Neural crest cell (in vitro differentiated cells): ENCODE measurements around the gene ITGAE. TPM values are rescaled to one million over a fixed set of nuclear protein-coding genes. Genes with fewer than 3 reads are reported as not detected.

Source experiments
- DNase-seq: peaks from one replicate; pipeline ENCODE4 v3.0.0; 2021; ENCODE audit warnings: low read depth, mixed read lengths, low spot score
- H3K27ac Mint-ChIP-seq: one replicate; pipeline ENCODE4 v1.8.0; 2021; ENCODE audit warnings: mild to moderate bottlenecking, mixed read lengths; ENCODE audit not compliant: unreplicated experiment
- H3K27me3 Mint-ChIP-seq: 2 replicates; pipeline ENCODE4 v1.8.0; 2021; ENCODE audit warnings: low read depth, mild to moderate bottlenecking, mixed read lengths
- H3K36me3 Mint-ChIP-seq: 2 replicates; pipeline ENCODE4 v1.8.0; 2021; ENCODE audit warnings: low read depth, mild to moderate bottlenecking, mixed read lengths
- H3K4me1 Mint-ChIP-seq: 2 replicates; pipeline ENCODE4 v1.8.0; 2021; ENCODE audit warnings: mixed read lengths
- H3K4me3 Mint-ChIP-seq: one replicate; pipeline ENCODE4 v1.8.0; 2021; ENCODE audit warnings: mild to moderate bottlenecking, mixed read lengths
- H3K9me3 Mint-ChIP-seq: 2 replicates; pipeline ENCODE4 v1.8.0; 2021; ENCODE audit warnings: mixed read lengths
- CTCF ChIP-seq: fragments of 200-600 bp; sonication (generic); conservative IDR thresholded peaks from 2 replicates; pipeline ENCODE4 v1.5.0; 2021; ENCODE audit warnings: antibody characterized with exemption, mild to moderate bottlenecking
- total RNA-seq: library from RNA; stranded (reverse); gene quantifications from 2 replicates; pipeline ENCODE4 v1.2.1, GENCODE V29; 2021

The ITGAE gene
- total RNA-seq, 1 donor from 2014 or later, result 43.1 TPM

GRCh38 chr17:3761918-3762380 lies 39.0 kb downstream of the ITGAE start:
- no peak for TF ChIP-seq CTCF
- DNase-seq, result no peak
- Mint-ChIP-seq H3K36me3 (no peaks in the 10 kb centered on the region), H3K4me1 (no peaks in the 10 kb centered on the region), H3K9me3 (peaks cover 5% of the 10 kb centered on the region), H3K27me3 (no peaks in the 10 kb centered on the region), H3K4me3 (no peak overlapping the region), H3K27ac (no peak overlapping the region)

- no peak overlapping the region for H3K4me3 Mint-ChIP-seq
- no peaks in the 10 kb centered on the region for H3K27me3 Mint-ChIP-seq
- no peaks in the 10 kb centered on the region for H3K4me1 Mint-ChIP-seq
- H3K9me3 Mint-ChIP-seq, result peaks cover 5% of the 10 kb centered on the region
- H3K27ac Mint-ChIP-seq, result no peak overlapping the region
- no peaks in the 10 kb centered on the region for H3K36me3 Mint-ChIP-seq
- no peak for TF ChIP-seq CTCF
- no peak for DNase-seq
Measured at GRCh38 chr17:3761036-3761917, 39.7 kb downstream of the ITGAE start.

GRCh38 chr17:3759597-3760216 lies 41.3 kb downstream of the ITGAE start:
- H3K4me3 Mint-ChIP-seq, result no peak overlapping the region
- H3K27ac Mint-ChIP-seq, result no peak overlapping the region
- no peaks in the 10 kb centered on the region for H3K36me3 Mint-ChIP-seq
- H3K9me3 Mint-ChIP-seq, result peaks cover 5% of the 10 kb centered on the region
- H3K27me3 Mint-ChIP-seq, result no peaks in the 10 kb centered on the region
- H3K4me1 Mint-ChIP-seq, result no peaks in the 10 kb centered on the region
- DNase-seq, result no peak
- TF ChIP-seq CTCF, result no peak

GRCh38 chr17:3755335-3756030 lies 45.5 kb downstream of the ITGAE start:
- Mint-ChIP-seq H3K9me3 (peaks cover 5% of the 10 kb centered on the region), H3K27ac (no peak overlapping the region), H3K4me3 (no peak overlapping the region), H3K36me3 (no peaks in the 10 kb centered on the region), H3K4me1 (no peaks in the 10 kb centered on the region), H3K27me3 (peaks cover 6% of the 10 kb centered on the region)
- no peak for TF ChIP-seq CTCF
- DNase-seq, result no peak

GRCh38 chr17:3754458-3755334 lies 46.3 kb downstream of the ITGAE start:
- Mint-ChIP-seq H3K4me1 (no peaks in the 10 kb centered on the region), H3K4me3 (no peak overlapping the region), H3K27me3 (peaks cover 6% of the 10 kb centered on the region), H3K27ac (no peak overlapping the region), H3K36me3 (no peaks in the 10 kb centered on the region), H3K9me3 (peaks cover 1% of the 10 kb centered on the region)
- DNase-seq, result peak; percentile 25
- TF ChIP-seq CTCF, result no peak
